T-cell (primary cell): ENCODE measurements around the gene GFOD1. TPM values are rescaled to one million over a fixed set of nuclear protein-coding genes. Genes with fewer than 3 reads are reported as not detected.

ENCODE experiments used
- ATAC-seq, 4 experiments: fragments of 200-7000 bp in 3 of 4; fragments of 150-1000 bp in 1 of 4; cut with Tn5 transposase; replicated peaks in 1 of 4; 1 replicate in 3 of 4; 2 replicates in 1 of 4; pipeline ENCODE4 v1.10.0; 2021; ENCODE audit warnings: moderate library complexity in 3 of 4, mild to moderate bottlenecking in 2 of 4, moderate number of reproducible peaks in 1 of 4
- CTCF ChIA-PET, 2 donors: fragments of 300-600 bp; sonication (Branson Sonifier 250); formaldehyde crosslinking; loops; one replicate each; lab custom pipeline; 2022; ENCODE audit warnings: antibody characterized with exemption in 2 of 2; lab: Charles Lee
- POLR2A ChIA-PET, 2 donors: fragments of 300-600 bp; sonication (Branson Sonifier 250); formaldehyde crosslinking; loops; one replicate each; lab custom pipeline; 2022; ENCODE audit warnings: antibody characterized with exemption in 2 of 2; lab: Charles Lee
- DNase-seq, 35 experiments: peaks; one replicate each; pipeline versions ENCODE4 v3.0.0 to v3.0.0-alpha.2; 2013 to 2023
- H3K27ac ChIP-seq: one replicate; pipeline ENCODE4 v1.5.1; 2013; ENCODE audit warnings: low read length
- H3K27me3 ChIP-seq, 2 experiments: replicated peaks in 1 of 2; 1 replicate in 1 of 2; 2 replicates in 1 of 2; pipeline versions ENCODE4 v1.6.1 to v1.7.0; 2013; ENCODE audit warnings: low read length in 1 of 2, mixed read lengths in 1 of 2; ENCODE audit not compliant: control insufficient read depth in 2 of 2, insufficient read depth in 2 of 2; ENCODE audit errors: extremely low read depth in 1 of 2
- H3K36me3 ChIP-seq, 2 donors: 1 replicate in 1 of 2; 2 replicates in 1 of 2; pipeline versions ENCODE4 v1.6.1 to v1.7.0; 2013; ENCODE audit warnings: low read length in 1 of 2; ENCODE audit not compliant: control insufficient read depth in 2 of 2, insufficient read depth in 1 of 2; ENCODE audit errors: extremely low read depth in 1 of 2
- H3K4me1 ChIP-seq, 2 experiments: 1 replicate in 1 of 2; 2 replicates in 1 of 2; pipeline versions ENCODE4 v1.6.1 to v1.7.0; 2013; ENCODE audit warnings: low read length in 2 of 2, mixed read lengths in 1 of 2; ENCODE audit not compliant: insufficient read depth in 2 of 2, control insufficient read depth in 1 of 2; ENCODE audit errors: extremely low read depth in 1 of 2
- H3K4me3 ChIP-seq, 2 donors: 1 replicate in 1 of 2; 2 replicates in 1 of 2; pipeline versions ENCODE4 v1.5.1 to v1.7.0; 2013; ENCODE audit warnings: mild to moderate bottlenecking in 2 of 2, low read length in 1 of 2, moderate library complexity in 1 of 2; ENCODE audit not compliant: control insufficient read depth in 1 of 2; ENCODE audit errors: extremely low read depth in 1 of 2
- H3K9me3 ChIP-seq: 2 replicates; pipeline ENCODE4 v1.7.0; 2013
- H3K27ac Mint-ChIP-seq, 2 donors: one replicate each; pipeline ENCODE4 v1.8.0; 2020 to 2021; ENCODE audit warnings: mild to moderate bottlenecking in 2 of 2, mixed read lengths in 2 of 2
- H3K27me3 Mint-ChIP-seq, 2 donors: one replicate each; pipeline ENCODE4 v1.8.0; 2021 to 2022; ENCODE audit warnings: mixed read lengths in 2 of 2
- H3K36me3 Mint-ChIP-seq: one replicate; pipeline ENCODE4 v1.8.0; 2021; ENCODE audit warnings: mixed read lengths
- H3K4me1 Mint-ChIP-seq, 3 donors: one replicate each; pipeline ENCODE4 v1.8.0; 2020 to 2022; ENCODE audit warnings: mixed read lengths in 3 of 3, mild to moderate bottlenecking in 1 of 3
- H3K4me3 Mint-ChIP-seq, 3 donors: one replicate each; pipeline ENCODE4 v1.8.0; 2020 to 2022; ENCODE audit warnings: mild to moderate bottlenecking in 3 of 3, mixed read lengths in 3 of 3, moderate library complexity in 3 of 3
- H3K9me3 Mint-ChIP-seq, 3 donors: one replicate each; pipeline ENCODE4 v1.8.0; 2020 to 2022; ENCODE audit warnings: mixed read lengths in 3 of 3
- WGBS: methylation state at CpG from one replicate; pipeline ENCODE4 v1.1.5; 2013; ENCODE audit warnings: missing lambda C conversion rate; ENCODE audit not compliant: insufficient coverage; 5-methylcytosine and 5-hydroxymethylcytosine counted together
- total RNA-seq, 35 experiments: library from RNA in 6 of 35; stranded (reverse) in 6 of 35; fragments of 120-200 nt in 1 of 35; gene quantifications; one replicate each; pipeline versions ENCODE4 v1.2.1 to v1.2.4 and lab custom pipeline; 2013 to 2026

The GFOD1 gene
- total RNA-seq, 5 donors from 2014 or later (not counting 1 experiment from before 2014, with no cell fraction given): 1.9 to 3.2 (median 2.3) TPM

DNA sequence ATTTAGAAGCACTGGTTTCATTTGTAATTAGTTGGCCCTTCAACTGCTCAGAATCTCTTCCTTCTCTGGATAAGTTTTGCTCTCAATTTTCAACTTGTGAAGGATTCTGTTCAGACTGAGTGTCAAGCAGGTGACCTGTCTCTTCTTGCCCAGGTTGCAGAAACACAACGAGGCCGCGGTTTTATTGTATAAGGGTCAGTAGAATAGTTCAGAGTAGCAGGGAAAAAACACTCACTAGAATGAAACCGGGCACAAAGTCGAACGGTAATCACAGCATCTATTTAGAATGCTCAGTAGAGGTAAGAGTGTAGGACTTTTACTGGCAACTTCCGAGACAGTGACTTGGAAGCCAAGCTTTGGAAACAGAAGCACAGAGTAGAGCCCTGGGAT, 17.9 kb upstream of the GFOD1 start:
- no peak overlapping the region for H3K4me3 ChIP-seq
- H3K27ac ChIP-seq: no peak overlapping the region
- ChIA-PET POLR2A (no interaction called here), CTCF (no interaction called here)
- H3K4me3 Mint-ChIP-seq: no peak overlapping the region
- no peaks in the 10 kb centered on the region for H3K36me3 ChIP-seq
- 88% methylated on average over 5 of the region's 7 CpGs for WGBS
- H3K4me1 Mint-ChIP-seq: no peaks in the 10 kb centered on the region
- H3K9me3 Mint-ChIP-seq: no peaks in the 10 kb centered on the region
- DNase-seq: no peak
- no peaks in the 10 kb centered on the region for H3K9me3 ChIP-seq
- no peaks in the 10 kb centered on the region for H3K36me3 Mint-ChIP-seq
- ATAC-seq: no peak
- peaks cover 2 to 13% of the 10 kb centered on the region in 2 donors for H3K27me3 Mint-ChIP-seq
- no peaks in the 10 kb centered on the region for H3K27me3 ChIP-seq
- H3K27ac Mint-ChIP-seq: no peak overlapping the region
- no peaks in the 10 kb centered on the region for H3K4me1 ChIP-seq

DNA sequence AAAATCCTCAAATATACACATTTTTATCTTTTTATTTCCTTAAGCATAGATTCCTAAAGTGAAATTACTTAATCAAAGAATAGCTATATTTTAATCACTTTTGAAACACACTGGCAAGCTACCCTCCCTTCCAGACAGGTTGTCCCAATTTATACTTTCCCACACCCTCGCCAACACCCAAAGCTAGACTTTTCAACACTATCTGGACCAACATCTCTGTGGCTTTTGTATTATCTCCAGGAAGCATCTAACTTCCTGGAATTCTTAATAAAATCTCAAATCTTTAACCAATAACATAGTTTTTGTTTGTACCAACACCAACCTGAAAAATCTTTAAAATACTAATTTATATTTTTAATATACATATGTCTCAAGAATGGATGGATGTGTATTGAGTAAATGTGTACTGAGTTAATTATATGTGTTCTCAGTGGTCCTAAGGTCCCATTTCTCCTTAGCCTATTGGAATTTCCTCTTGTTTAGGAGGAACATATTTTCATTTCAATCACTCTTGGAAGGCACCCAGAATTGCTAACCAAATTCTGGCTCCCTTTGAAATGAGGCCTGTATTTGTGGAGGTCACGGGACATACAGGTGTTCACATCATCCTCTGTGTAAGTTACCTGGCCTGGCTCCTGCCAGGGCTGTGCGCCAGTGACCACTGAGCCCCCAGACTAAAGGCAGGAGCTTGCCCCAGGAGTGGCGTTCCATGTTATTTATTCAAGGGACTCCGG, 17.4 kb upstream of the GFOD1 start:
- H3K27ac ChIP-seq: no peak overlapping the region
- ChIA-PET CTCF (interaction anchor here in 1 of 2 donors (0.6 to 0.7 kb wide), 2 partner anchors 86 to 169 kb away, joined by 3 read pairs; no protein-coding TSS in a partner anchor), POLR2A (no interaction called here)
- no peaks in the 10 kb centered on the region for H3K9me3 ChIP-seq
- H3K27ac Mint-ChIP-seq: no peak overlapping the region
- 80% methylated on average over 5 of the region's 5 CpGs for WGBS
- no peaks in the 10 kb centered on the region for H3K4me1 ChIP-seq
- no peaks in the 10 kb centered on the region for H3K4me1 Mint-ChIP-seq
- no peak for ATAC-seq
- no peaks in the 10 kb centered on the region for H3K27me3 ChIP-seq
- no peak overlapping the region for H3K4me3 ChIP-seq
- no peaks in the 10 kb centered on the region for H3K9me3 Mint-ChIP-seq
- peaks cover 2 to 13% of the 10 kb centered on the region in 2 donors for H3K27me3 Mint-ChIP-seq
- H3K4me3 Mint-ChIP-seq: no peak overlapping the region
- no peaks in the 10 kb centered on the region for H3K36me3 Mint-ChIP-seq
- no peak for DNase-seq
- H3K36me3 ChIP-seq: no peaks in the 10 kb centered on the region

DNA sequence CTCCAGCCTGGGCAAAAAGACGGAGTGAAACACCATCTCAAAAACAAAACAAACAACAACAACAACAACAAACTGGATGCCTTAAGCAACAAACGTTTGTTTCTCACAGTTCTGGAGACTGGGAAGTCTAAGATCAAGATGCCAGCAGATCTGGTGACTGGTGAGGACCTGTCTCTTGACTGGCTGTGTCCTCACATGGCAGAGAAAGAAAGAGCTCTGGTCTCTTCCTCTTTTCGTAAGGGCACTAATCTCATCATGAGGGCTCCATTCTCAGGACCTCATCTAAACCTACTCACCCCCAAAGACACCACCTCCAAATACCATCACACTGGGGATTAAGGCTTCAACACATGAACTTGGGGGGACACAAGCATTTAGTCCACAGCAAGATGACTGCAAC, 13.5 kb upstream of the GFOD1 start:
- no peaks in the 10 kb centered on the region for H3K4me1 ChIP-seq
- H3K9me3 ChIP-seq: no peaks in the 10 kb centered on the region
- 75% methylated on average over 2 of the region's 3 CpGs for WGBS
- H3K4me1 Mint-ChIP-seq: no peaks in the 10 kb centered on the region
- H3K36me3 ChIP-seq: no peaks in the 10 kb centered on the region
- H3K27me3 ChIP-seq: no peaks in the 10 kb centered on the region
- H3K36me3 Mint-ChIP-seq: no peaks in the 10 kb centered on the region
- no peak overlapping the region for H3K4me3 Mint-ChIP-seq
- no peak overlapping the region for H3K27ac Mint-ChIP-seq
- no peaks in the 10 kb centered on the region for H3K9me3 Mint-ChIP-seq
- ChIA-PET POLR2A (no interaction called here), CTCF (no interaction called here)
- H3K27me3 Mint-ChIP-seq: peaks cover 0 to 5% of the 10 kb centered on the region in 2 donors
- no peak overlapping the region for H3K27ac ChIP-seq
- no peak for ATAC-seq
- DNase-seq: no peak
- no peak overlapping the region for H3K4me3 ChIP-seq

- no peak for ATAC-seq
- H3K4me3 Mint-ChIP-seq: no peak overlapping the region
- WGBS: no CpG with 5 or more reads among the region's 1 CpG
- H3K27ac Mint-ChIP-seq: no peak overlapping the region
- DNase-seq: no peak
- H3K4me1 Mint-ChIP-seq: no peaks in the 10 kb centered on the region
- ChIA-PET CTCF (no interaction called here), POLR2A (no interaction called here)
- no peaks in the 10 kb centered on the region for H3K9me3 ChIP-seq
- no peaks in the 10 kb centered on the region for H3K4me1 ChIP-seq
- H3K4me3 ChIP-seq: no peak overlapping the region
- H3K27me3 Mint-ChIP-seq: no peaks in the 10 kb centered on the region
- no peaks in the 10 kb centered on the region for H3K27me3 ChIP-seq
- no peaks in the 10 kb centered on the region for H3K36me3 ChIP-seq
- no peaks in the 10 kb centered on the region for H3K36me3 Mint-ChIP-seq
- H3K9me3 Mint-ChIP-seq: no peaks in the 10 kb centered on the region
- no peak overlapping the region for H3K27ac ChIP-seq
Observed at GRCh38 chr6:13500264-13500663, 12.9 kb upstream of the GFOD1 start.

DNA sequence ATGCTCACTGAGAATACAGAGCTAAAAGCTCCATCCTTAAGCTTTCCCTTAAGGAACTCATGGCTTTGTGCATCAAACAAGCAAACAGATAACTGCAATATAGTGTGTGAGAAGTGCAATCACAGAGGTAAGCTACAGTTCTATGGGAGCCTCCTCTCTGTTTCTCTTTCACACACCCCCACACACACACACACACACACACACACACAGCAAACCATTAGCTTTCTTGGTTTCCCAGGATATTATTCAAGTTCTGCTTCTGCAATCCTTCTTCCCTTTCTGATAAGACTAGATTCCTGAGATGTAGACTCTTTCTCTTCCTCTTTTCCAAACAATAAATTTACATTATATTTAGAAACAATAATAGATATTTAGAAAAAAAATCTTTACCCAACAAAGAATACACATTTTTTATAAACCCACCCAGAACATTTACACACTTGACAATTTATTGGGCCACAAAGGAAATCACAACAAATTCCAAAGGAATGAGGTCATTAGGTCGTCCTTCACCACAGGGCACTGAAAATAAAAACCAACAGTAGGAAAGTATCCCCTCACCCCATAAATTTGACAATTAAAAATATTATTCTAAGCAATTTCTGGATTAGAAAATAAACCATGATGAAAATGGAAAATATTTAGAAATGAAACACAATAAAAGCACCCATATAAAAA, 9.3 kb upstream of the GFOD1 start:
- H3K27me3 Mint-ChIP-seq: no peaks in the 10 kb centered on the region
- Histone ChIP-seq H3K27me3 (no peaks in the 10 kb centered on the region), H3K4me1 (no peaks in the 10 kb centered on the region), H3K4me3 (no peak overlapping the region), H3K27ac (no peak overlapping the region), H3K9me3 (no peaks in the 10 kb centered on the region), H3K36me3 (no peaks in the 10 kb centered on the region)
- WGBS: no CpG with 5 or more reads among the region's 1 CpG
- H3K9me3 Mint-ChIP-seq: no peaks in the 10 kb centered on the region
- CTCF ChIA-PET: interaction anchor here in 1 of 2 donors (0.7 kb wide), 1 partner anchor 14 kb away, joined by 3 read pairs; no protein-coding TSS in a partner anchor
- DNase-seq (no peak), ATAC-seq (no peak)
- H3K4me1 Mint-ChIP-seq: no peaks in the 10 kb centered on the region
- POLR2A ChIA-PET: interaction anchor here in 1 of 2 donors (0.6 to 0.7 kb wide), 2 partner anchors 47 to 253 kb away, joined by 3 read pairs; no protein-coding TSS in a partner anchor
- H3K4me3 Mint-ChIP-seq: no peak overlapping the region
- no peak overlapping the region for H3K27ac Mint-ChIP-seq
- no peaks in the 10 kb centered on the region for H3K36me3 Mint-ChIP-seq

DNA sequence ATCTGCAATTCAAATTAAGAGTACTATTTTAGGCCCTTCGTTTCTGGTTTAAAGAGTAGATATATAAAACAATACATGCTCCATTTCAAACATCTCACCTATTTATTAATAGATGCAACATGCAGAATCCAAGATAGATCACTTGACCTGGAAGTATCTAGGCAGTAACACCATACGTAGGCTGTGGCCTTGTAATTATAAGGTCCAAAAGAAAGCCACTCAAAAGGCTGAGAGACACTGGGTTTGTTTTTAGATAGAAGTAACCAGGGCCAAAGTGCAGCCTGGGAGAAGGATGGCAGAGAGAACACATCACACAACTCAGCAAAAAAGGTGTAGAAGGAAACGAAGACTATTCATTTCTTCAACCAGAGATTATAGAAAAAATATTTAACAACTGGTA, 8.4 kb upstream of the GFOD1 start:
- H3K27me3 Mint-ChIP-seq: no peaks in the 10 kb centered on the region
- H3K4me3 Mint-ChIP-seq: no peak overlapping the region
- CTCF ChIA-PET: no interaction called here
- H3K36me3 Mint-ChIP-seq: no peaks in the 10 kb centered on the region
- Histone ChIP-seq H3K27ac (no peak overlapping the region), H3K4me3 (no peak overlapping the region), H3K27me3 (no peaks in the 10 kb centered on the region), H3K9me3 (no peaks in the 10 kb centered on the region), H3K4me1 (no peaks in the 10 kb centered on the region), H3K36me3 (no peaks in the 10 kb centered on the region)
- no CpG with 5 or more reads among the region's 3 CpGs for WGBS
- POLR2A ChIA-PET: no interaction called here
- DNase-seq: no peak
- no peak for ATAC-seq
- no peaks in the 10 kb centered on the region for H3K9me3 Mint-ChIP-seq
- no peak overlapping the region for H3K27ac Mint-ChIP-seq
- H3K4me1 Mint-ChIP-seq: no peaks in the 10 kb centered on the region
